Dedifferentiated amniotic fluid mesenchymal stem cell (primary cell): ENCODE results near the gene SYTL3.

ENCODE experiments used
- DNase-seq: peaks from one replicate; pipeline ENCODE4 v3.0.0-alpha.2; 2016; ENCODE audit errors: extremely low spot score

The SYTL3 gene

DNA sequence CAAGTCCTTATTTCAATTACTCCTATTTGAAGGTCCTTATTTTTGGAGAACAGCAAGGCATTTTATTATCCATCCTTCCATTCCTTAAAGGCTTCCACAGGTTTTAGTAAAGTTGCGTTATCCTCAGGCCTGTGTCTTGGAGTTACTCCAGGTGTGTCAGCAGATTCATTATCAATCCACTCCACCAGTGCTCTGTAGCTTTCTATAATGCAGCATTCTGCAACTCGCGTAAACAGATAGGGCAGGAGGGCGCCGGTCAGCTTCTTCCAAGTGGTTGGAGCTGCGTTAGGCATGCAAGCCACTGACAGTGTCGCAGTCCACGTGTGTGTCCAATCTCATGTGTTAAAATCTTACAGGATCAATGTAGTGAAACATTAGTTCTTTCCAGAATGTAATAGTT is 75.8 kb downstream of the SYTL3 start:
- DNase-seq: no peak

DNA sequence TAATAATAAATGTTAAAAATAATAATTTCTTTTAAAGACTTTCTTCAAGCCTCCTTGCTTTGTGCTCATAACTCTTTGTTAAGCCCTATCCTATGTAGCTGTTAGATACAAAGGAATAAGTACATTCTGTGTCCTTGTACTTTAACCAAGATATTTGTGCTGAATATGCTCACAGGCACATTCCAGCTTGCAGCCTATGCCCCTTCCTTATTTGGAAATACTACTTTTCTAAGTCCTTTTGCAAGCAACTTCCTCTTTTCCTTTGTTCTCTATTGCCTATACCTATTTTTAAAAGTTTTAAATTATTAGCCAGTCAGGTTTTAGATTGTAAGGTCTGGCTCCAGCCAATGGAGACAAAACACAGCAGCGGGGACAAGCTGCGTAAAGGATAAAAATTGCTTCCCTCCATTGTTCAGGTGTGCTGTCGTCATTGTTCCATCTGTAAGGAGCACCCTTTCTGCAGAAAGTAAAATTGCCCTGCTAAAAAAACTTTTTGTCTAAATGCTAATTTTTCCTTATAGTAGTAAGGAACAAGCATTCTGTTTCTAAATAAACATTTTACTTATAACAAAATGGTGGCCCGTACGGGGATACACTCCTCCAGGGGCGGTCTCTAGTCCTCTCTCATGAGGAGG is 80.2 kb downstream of the SYTL3 start:
- no peak for DNase-seq

DNA sequence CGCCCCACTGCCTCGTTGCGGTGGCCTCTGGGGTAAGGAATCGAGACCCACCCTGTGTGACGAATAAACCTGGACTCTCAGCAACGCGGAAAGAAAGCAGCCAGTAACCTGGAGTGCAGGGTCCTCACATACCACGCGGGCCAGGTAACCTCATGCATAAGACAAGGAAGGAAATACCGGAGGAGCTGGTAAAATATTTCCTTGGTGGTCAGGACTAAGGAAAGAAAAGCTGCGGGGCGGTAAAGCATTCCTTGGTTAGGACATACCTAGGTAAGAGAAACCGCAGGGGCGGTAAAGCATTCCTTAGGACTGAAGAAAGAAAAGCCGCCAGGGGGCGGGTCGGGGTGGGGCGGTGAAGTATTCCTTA is 80.7 kb downstream of the SYTL3 start:
- no peak for DNase-seq

DNA sequence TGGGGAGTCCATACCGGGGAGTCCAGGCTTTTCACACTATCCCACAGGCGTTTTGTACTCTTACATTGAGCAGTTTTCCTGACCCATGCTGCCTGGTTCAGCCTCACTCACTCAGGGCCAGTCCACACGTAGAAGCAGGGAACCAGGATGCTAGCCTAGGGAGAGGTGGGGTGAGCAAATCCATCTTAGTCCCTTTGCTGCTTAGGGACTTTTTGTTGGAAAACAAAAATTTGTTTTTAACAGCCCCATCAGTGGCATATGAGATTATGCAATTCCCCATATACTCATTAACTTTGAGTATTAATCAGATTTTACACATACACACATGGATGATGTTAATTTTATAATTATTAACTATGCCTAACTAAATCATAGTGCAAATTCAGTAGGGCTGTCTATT is 85.2 kb downstream of the SYTL3 start:
- DNase-seq: no peak

DNA sequence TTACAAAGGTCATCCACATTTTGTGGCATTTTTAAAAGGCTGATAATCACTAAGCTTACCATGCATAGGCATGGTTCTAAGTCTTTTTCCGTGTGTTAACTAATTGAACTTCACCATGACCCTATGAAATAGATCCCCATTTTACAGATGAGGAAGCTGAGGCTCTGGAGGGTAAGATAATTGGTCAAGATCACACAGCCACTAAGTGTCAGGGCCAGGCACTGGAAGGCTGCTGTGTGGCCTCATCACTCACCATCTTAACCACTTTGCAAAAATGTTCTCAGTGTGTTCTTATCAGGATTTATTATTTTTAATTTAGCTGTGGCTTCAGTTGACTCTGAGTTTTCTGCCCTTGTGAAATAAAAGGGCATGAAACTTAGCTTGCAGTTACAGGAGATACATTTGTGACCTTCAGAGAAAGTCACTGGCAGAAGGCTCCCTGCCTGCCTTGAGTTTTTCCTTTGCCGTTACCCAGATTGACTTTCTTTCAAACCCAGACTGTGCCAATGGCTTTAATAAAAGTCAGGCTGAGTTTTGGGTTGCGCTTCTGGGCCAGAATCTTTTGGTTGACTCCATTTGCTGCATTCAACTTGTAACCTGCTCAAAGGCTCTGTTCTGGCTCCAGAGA is 87.3 kb downstream of the SYTL3 start:
- no peak for DNase-seq

DNA sequence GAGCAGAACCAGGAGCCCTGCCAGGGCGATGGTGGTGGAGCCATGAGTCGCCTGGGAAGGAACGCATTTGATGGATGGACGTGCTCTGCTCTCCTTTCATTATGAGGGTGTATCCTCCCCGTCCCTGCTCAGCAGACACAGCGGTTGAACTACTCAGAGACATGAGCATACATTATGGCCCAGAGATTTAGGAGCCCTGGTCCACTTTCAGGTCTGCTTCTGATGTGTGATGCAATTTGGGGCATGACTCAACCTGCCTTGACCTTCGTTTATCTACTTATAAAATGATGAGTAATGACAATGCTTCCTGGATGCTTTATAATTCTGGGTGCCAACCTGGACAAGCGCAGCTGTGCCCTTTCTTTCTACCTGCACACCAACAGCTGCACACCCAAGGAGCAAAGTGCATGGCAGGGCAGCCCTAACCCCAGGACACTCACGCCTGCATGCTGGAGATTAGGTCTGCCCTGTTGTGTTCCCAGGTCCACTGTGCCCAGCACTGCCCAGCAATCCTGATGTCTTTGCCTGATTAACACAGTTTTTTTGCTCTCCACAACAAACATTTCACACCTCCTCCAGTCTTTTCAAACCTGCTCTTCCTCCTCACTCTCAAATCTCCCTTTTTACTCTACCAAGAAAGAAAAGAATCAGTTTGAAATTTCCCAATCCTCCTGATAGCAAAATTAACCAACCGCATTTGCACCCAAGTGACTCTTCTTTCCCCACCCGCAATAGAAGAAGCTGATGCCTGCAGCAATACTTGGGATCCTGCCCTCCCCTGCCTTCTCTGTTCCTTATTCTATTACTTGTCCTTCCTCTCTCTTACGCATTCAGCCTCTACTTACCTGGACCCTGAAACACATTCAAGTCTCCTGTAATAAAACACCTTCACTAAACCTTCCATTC is 88.1 kb downstream of the SYTL3 start:
- DNase-seq: no peak

DNA sequence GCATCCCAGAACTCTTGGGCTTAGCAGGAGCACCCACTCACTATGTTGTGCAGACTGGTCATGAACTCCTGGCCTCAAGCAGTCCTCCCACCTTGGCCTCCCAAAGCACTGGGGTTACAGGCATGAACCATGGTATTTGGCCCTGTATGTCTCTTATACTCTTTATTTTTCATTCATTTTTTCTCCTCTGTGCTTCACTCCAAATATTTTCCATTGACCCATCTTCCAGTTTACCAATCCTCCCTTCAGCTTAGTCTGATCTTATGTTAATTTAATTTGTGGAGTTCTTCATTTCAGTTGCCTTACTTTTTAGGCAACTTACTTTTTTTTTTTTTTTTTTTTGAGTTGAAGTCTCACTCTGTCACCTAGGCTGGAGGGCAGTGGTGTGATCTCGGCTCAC is 89.8 kb downstream of the SYTL3 start:
- DNase-seq: no peak

DNA sequence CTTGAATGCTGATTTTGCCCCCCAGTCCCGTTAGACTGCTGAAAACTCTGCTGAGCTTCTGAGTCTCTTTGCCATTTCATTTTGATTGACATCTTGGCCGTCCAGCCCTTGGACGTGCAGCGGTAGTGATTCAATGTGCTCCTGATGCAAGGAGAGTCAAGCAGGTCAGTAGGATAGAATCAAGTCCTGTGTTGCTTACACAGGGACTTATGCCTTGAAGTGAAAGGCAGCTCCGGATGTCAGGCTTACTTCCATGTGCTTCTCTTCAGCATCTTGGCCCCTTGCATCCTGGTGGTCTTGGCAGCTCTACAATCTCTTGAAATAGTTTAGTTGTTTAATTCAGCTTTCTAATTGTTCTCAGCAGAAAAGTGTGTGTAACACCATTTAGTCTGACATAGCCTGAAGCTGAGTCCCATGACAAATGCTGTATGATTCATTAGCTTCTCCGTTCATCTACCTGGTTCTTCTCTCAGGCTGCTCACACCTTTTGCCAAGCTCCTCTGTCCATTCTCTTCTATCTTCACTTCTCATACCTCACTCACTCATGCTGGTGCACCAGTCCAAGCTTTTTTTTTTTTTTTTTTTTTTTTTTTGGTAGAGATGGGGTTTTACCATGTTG is 93.3 kb downstream of the SYTL3 start:
- DNase-seq: no peak

DNA sequence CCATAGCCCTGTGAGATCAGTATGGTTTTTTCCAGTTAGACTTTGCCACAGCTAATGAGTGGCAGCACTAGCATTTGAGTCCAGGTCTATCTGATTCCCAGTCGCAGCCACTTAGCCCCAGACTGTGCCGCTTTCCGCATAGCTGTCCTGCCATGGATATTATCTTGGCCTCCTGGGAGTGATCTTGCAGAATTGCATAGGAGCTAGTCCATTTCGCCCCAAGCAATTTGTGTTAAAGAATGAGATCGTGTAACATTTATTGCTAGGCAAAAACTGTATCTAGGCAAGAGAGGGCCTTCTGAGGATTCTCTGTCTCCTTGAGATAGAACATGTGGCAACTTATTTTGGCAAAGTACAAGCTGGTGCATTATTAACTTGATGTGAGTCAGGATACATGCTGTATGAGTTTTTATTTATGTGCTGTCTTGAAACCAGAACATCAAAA is 95.2 kb downstream of the SYTL3 start:
- DNase-seq: peak; percentile 26

DNA sequence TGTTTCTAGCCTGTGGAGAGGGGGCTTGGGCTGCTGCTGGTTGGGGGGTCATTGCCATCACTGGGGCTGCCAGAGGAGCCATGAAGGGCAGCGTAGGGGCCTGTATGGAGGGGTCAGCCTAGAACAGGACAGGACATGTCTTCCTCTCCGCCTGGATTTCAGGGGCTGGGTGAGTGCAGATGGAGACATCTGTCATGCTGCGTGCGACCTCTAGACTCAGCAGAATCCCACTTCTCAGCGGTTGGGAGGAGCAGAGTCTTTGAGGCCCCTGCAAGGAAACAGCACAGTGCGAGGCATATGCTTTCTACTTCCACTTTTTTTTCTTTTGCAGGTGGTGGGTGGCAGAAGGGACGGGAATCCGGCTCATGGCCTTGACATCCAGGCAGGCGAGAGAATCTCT is 101.4 kb downstream of the SYTL3 start:
- no peak for DNase-seq

DNA sequence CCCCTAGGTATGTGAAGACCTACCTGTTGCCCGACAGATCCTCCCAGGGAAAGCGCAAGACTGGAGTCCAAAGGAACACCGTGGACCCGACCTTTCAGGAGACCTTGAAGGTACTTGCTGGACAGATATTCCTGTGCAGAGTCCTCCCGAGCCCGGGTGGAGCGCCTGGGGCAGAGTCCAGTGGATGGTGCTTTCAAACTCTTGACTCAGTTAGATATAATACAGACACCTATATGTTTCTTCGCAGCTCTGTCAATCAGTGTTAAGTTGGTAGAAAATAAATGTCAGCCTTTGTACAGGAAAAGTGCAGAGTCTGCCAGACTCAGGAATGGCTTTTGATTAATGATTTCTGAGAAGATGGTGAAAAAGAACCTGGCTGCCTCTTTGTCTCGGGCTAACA is 102.1 kb downstream of the SYTL3 start:
- DNase-seq: no peak

DNA sequence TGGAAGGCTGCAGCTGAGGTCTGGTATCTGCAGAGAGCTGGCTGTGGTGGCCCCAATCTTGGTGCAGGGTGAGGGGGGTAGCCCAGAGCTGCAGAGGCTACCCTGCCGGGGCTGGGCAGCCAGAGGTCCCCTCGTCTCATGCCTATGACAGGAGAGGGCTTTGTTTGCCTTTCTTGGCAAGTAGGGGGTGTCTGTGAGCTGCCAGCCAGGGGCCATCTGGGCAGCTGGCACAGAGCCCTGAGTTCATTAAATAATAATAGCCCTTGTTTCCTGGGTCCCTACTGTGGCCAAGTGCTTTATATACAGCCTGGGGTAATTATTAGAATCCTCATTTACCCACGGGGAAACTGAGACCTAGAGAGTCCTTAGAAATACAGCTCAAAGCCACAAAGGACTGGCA is 102.8 kb downstream of the SYTL3 start:
- no peak for DNase-seq

DNA sequence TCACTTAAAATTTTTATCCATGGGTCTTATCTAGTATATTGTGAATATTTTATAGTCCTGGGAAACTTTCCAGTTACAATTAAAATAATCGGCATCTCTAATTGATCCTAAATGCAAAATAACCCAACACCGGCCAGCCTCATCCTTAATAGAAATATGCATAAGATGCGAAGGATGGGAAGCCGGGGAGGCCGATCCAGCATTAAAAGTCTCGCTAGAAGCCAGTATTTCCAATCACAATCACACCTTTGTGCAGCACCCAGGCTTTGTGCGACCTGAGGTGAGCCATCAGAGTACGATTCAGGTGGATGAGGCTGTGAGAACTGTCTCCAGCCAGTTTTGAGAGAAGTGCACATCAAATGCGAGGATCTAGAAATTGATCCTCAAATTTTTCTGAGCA is 104.0 kb downstream of the SYTL3 start:
- no peak for DNase-seq

DNA sequence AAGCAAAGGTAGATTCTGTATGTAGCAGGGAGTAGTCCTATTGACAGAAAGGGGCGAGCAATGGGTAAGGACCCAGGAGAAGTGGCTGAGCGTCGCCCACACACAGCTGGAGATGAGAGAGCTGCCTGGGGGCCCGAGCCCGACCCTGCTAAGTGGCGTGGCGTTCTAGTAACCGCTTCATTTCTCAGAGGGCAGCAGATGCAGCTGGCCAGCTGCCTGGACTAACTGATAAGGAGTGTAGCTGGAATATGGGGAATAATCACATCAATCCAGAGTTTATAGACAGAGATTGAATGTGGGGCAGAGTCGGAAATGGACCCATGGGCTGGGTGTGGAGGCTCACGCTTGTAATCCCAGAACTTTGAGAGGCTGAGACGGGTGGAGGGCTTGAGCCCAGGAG is 104.9 kb downstream of the SYTL3 start:
- no peak for DNase-seq

DNA sequence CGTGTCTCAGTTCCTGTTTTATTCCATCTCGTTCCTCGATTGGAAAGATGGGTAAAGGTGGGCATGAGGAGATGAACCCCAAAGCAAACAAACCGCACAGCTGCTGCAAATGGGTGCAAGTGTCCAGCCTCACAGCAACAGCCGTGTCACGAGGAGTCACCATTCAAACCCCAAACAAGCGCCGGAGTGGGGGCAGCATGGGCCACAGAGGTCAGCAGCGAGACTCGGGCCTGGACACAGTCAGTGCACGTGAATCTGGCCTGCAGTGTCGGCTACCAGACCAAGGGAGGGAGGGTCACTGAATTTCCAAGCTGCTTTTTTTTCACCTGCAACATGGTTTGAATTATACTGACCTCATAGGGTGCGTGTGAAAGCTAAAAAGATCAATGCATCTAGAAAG is 105.8 kb downstream of the SYTL3 start:
- DNase-seq: no peak

DNA sequence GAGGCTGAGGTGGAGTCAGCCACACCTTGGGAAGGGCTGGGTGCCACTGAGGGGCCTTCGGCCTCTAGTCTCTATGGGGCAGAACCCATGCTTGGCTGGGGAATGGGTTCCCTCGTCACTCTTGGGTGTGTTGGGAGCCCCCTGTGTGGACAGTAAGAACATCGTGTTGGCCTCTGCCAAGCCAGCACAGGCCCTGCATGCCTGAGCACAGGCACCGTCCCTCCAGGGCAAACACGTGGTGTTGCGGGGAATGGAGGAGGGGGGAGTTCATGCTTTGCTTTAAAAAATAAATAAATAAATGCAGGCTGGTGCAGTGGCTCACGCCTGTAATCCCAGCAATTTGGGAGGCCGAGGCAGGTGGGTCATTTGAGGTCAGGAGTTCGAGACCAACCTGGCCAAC is 106.3 kb downstream of the SYTL3 start:
- no peak for DNase-seq

DNA sequence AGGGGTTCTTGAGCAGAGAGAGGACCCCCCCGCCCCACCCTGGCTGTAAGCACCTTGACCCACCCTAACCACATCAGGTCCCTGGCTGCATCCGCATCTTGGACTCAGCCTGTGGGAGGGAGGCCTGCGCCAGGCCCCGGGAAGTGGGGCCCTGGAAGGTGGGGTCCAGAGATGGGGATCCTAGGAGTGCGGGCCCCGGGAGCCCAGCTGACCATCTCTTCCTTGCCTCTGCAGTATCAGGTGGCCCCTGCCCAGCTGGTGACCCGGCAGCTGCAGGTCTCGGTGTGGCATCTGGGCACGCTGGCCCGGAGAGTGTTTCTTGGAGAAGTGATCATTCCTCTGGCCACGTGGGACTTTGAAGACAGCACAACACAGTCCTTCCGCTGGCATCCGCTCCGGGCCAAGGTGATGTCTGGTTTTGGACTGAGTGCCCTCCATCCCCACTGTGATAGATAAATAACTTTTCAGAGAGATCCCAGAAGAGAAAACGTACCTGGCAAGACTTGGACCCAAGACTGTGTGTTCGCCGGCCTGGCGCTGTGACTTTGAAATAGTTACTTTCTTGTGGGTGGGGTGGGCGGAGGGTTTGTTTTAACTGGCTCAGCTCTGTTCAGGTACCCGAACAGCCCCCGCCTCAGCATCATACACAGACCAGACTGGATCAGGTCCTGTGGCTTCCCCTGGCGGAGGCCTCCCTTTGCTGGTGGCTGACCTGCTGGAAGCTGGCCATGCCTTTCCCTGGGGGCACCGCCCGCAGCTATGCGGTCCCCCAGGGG is 107.3 kb downstream of the SYTL3 start:
- no peak for DNase-seq

DNA sequence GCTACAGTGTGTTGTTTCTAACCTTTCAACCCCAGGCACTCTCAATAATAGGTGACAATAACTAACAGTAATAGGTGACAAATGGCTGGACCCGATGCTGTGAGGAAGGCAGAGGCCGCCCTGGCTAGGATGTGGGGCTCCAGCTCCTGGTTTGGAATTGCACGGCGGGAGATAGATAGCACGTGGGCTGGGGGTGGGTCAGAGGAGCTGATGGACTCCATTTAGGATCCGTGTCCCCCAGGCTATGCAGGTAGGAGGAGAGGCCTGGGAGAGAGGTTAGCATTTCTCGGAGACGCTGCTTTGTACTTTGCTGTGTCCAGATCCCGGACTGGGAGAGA is 107.9 kb downstream of the SYTL3 start:
- DNase-seq: no peak

DNA sequence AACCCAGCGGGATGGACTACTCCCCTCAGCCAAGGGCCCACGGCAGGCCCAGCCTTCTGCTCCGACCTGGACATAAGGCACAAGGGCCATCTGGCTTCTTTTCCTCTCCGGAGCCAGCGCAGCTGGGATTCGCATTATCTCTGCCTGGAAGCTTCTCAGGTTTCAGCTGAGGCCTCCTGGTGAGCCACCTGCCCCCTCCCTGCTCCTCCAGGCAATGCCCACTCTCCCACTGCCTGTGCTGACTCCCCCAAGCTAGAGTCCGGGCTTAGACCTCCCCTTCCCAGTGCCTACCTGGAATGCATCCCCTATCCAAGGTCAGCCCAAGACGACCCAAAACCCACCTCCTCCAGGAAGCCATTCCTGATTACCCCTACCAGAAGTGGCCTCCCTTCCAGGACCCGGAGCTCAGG is 108.6 kb downstream of the SYTL3 start:
- DNase-seq: no peak

DNA sequence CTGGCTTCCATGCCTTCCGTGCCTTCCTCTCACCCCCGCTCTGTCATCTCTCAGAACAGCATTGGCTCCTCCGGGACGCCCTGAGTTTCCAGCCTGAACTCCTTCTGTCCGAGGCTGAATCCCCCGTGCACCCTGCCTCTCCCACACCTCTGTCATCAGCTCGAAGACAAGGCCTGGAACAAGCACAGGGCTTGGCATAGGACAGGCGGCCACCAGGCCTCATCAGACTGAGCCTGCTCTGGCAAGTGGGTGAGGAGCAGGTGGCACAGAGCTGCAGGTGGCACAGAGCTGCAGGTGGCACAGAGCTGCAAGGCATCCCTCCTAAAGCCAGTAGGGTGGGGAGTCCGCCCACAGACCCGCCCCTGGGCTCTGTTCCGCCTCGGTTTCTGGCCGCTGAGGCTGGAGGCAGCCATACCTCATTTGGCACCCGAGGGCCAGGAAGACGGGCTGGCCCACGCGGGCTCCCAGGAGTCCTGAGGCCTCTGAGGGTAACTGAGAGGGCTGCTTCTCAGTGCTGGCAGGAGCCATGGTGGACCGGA is 109.2 kb downstream of the SYTL3 start:
- no peak for DNase-seq

DNA sequence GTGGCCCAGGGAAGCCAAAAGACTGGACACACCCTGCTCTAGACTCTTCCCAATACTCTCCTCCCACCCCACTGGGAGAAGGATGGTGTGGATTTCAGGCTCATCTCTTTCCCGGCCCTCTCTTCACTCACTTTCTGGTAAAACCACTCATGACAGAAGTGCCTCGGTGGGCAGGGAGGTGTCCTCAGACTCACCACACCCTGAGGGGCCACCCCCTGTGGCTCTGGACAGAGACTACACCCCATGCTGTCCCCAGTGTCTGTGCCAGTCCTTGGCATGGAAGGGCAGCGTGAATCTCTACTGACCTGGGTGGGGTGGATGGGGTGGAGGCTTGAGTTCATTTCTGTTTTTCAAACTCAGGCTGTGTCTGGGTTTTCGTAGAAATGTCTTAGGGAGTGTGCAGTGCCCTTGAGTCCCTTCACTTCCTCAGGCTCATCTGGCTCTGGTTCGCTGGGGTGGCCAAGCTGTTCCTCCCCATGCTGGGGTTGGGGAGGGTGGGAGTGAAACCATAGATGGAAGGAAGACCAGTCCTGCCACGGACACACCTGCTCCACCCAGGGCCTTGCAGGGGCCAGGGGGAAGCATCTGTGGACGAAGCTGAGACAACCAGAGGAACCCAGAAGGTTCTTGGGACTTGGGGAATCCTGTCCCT is 110.2 kb downstream of the SYTL3 start:
- DNase-seq: no peak
